Gastroesophageal sphincter (tissue), 4 donors: ENCODE data around the gene ERP44. TPM values are rescaled to one million over a fixed set of nuclear protein-coding genes. Genes with fewer than 3 reads are reported as not detected.
"Not testable (repeated sequence)": the region's sequence is repeated elsewhere in the genome, so short reads cannot be mapped to it uniquely, and the experiment has no call there.

Experiments
- ATAC-seq: fragments of 150-250 bp; one replicate; pipeline ENCODE4 v1.9.1; 2016; ENCODE audit warnings: mild to moderate bottlenecking, moderate library complexity
- H3K27ac ChIP-seq, 4 donors: fragments of 200-600 bp; sonication (generic) in 3 of 4; 1 replicate in 3 of 4; 2 replicates in 1 of 4; pipeline ENCODE4 v1.5.1; 2016 to 2019
- H3K27me3 ChIP-seq: fragments of 200-600 bp; sonication (generic); one replicate; pipeline ENCODE4 v1.5.1; 2019
- H3K36me3 ChIP-seq, 2 donors: fragments of 200-600 bp; sonication (generic); one replicate each; pipeline ENCODE4 v1.5.1; 2019; ENCODE audit warnings: control low read depth in 1 of 2
- H3K4me1 ChIP-seq, 3 donors: fragments of 200-600 bp; sonication (generic); 1 replicate in 2 of 3; 2 replicates in 1 of 3; pipeline ENCODE4 v1.5.1; 2016 to 2019; ENCODE audit warnings: control low read depth in 2 of 3
- H3K4me3 ChIP-seq, 2 donors: fragments of 200-600 bp; sonication (generic); one replicate each; pipeline ENCODE4 v1.5.1; 2019; ENCODE audit warnings: mild to moderate bottlenecking in 1 of 2, moderate library complexity in 1 of 2
- H3K9me3 ChIP-seq, 3 donors: fragments of 200-600 bp; sonication (generic); one replicate each; pipeline ENCODE4 v1.5.1; 2017 to 2019; ENCODE audit warnings: control low read depth in 2 of 3
- CTCF ChIP-seq, 4 experiments: fragments of 200-600 bp in 2 of 4; fragments of 450-650 bp in 2 of 4; sonication (generic) in 1 of 4; IDR thresholded peaks; one replicate each; pipeline ENCODE4 v1.5.1; 2017 to 2019; ENCODE audit warnings: antibody characterized with exemption in 4 of 4, mild to moderate bottlenecking in 2 of 4, moderate library complexity in 2 of 4
- EP300 ChIP-seq: sonication (generic); formaldehyde crosslinking; IDR thresholded peaks from one replicate; pipeline ENCODE4 v1.6.1; 2017; ENCODE audit warnings: antibody characterized with exemption, mild to moderate bottlenecking
- POLR2A ChIP-seq, 2 donors: fragments of 450-650 bp; IDR thresholded peaks; one replicate each; pipeline ENCODE4 v1.6.1; 2017; ENCODE audit warnings: antibody characterized with exemption in 2 of 2, mild to moderate bottlenecking in 2 of 2, moderate library complexity in 1 of 2
- POLR2AphosphoS5 ChIP-seq: sonication (generic); formaldehyde crosslinking; IDR thresholded peaks from one replicate; pipeline ENCODE4 v1.6.1; 2017; ENCODE audit warnings: antibody characterized with exemption
- WGBS, 2 donors: methylation state at CpG; one replicate each; pipeline ENCODE4 v1.1.5; 2018; ENCODE audit warnings: low coverage in 1 of 2; 5-methylcytosine and 5-hydroxymethylcytosine counted together
- total RNA-seq, 4 donors: library from RNA; depleted of rRNA; stranded (reverse); fragments of >200 nt; gene quantifications; one replicate each; pipeline ENCODE4 v1.1.0, GENCODE V29; 2016

ERP44 gene
- total RNA-seq, 4 donors from 2014 or later = 13.7 to 19.2 (median 13.8) TPM

GRCh38 chr9:100084734-100085133 lies 14.1 kb downstream of the ERP44 start:
- Histone ChIP-seq H3K36me3 (no peaks in the 10 kb centered on the region), H3K27me3 (no peaks in the 10 kb centered on the region), H3K4me1 (peaks cover 0 to 38% (median 4%) of the 10 kb centered on the region in 3 donors), H3K9me3 (no peaks in the 10 kb centered on the region), H3K27ac (no peak overlapping the region), H3K4me3 (no peak overlapping the region)
- ATAC-seq = no peak
- TF ChIP-seq POLR2AphosphoS5 = no peak
- no peak for TF ChIP-seq EP300
- no peak for TF ChIP-seq POLR2A (IDR thresholded peaks at IDR 0.05)
- no peak for TF ChIP-seq CTCF (IDR thresholded peaks at IDR 0.05)
- WGBS, 2 donors = 87 to 90% methylated on average over 5 of the region's 5 CpGs

GRCh38 chr9:100084128-100084453 lies 14.7 kb downstream of the ERP44 start:
- Histone ChIP-seq H3K4me3 (no peak overlapping the region), H3K9me3 (no peaks in the 10 kb centered on the region), H3K4me1 (peaks cover 0 to 37% (median 4%) of the 10 kb centered on the region in 3 donors), H3K27me3 (no peaks in the 10 kb centered on the region), H3K36me3 (no peaks in the 10 kb centered on the region), H3K27ac (no peak overlapping the region)
- no peak for ATAC-seq
- WGBS, 2 donors = 54 to 71% methylated on average over 1 of the region's 1 CpG
- no peak for TF ChIP-seq POLR2A (IDR thresholded peaks at IDR 0.05)
- TF ChIP-seq CTCF (IDR thresholded peaks at IDR 0.05) = no peak
- TF ChIP-seq POLR2AphosphoS5 = no peak
- no peak for TF ChIP-seq EP300

GRCh38 chr9:100083448-100084127 lies 15.2 kb downstream of the ERP44 start:
- Histone ChIP-seq H3K9me3 (no peaks in the 10 kb centered on the region), H3K4me3 (no peak overlapping the region), H3K4me1 (peaks cover 0 to 37% (median 4%) of the 10 kb centered on the region in 3 donors), H3K27ac (no peak overlapping the region), H3K36me3 (no peaks in the 10 kb centered on the region), H3K27me3 (no peaks in the 10 kb centered on the region)
- no peak for ATAC-seq
- WGBS, 2 donors = 74 to 83% methylated on average over 3 to 5 of the region's 5 CpGs
- no peak for TF ChIP-seq EP300
- no peak for TF ChIP-seq POLR2AphosphoS5
- TF ChIP-seq POLR2A (IDR thresholded peaks at IDR 0.05) = no peak
- no peak for TF ChIP-seq CTCF (IDR thresholded peaks at IDR 0.05)

DNA sequence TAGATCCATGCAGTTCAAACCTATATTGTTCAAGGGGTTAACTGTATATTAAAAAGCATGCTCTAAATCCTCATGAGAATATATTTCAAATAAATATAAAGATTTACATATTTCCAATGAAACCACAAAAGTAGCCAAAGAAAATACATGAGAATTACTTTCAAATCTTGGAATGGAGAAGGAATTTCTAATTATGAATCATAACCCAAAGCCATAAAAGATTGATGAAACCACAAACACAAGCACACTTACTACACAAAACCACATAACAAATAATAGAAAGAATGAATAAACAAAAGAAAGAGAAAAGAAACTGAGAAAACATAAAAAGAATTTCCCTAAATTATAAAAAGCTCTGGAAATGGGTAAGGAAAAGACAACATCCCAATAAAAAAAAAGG lies 16.0 kb downstream of the ERP44 start:
- peaks cover 0 to 37% (median 4%) of the 10 kb centered on the region in 3 donors for H3K4me1 ChIP-seq
- H3K9me3 ChIP-seq = no peaks in the 10 kb centered on the region
- no peaks in the 10 kb centered on the region for H3K27me3 ChIP-seq
- H3K4me3 ChIP-seq = no peak overlapping the region
- no peaks in the 10 kb centered on the region for H3K36me3 ChIP-seq
- H3K27ac ChIP-seq = no peak overlapping the region
- TF ChIP-seq CTCF (IDR thresholded peaks at IDR 0.05) (no peak), POLR2A (IDR thresholded peaks at IDR 0.05) (no peak), EP300 (no peak), POLR2AphosphoS5 (no peak)
- no peak for ATAC-seq

DNA sequence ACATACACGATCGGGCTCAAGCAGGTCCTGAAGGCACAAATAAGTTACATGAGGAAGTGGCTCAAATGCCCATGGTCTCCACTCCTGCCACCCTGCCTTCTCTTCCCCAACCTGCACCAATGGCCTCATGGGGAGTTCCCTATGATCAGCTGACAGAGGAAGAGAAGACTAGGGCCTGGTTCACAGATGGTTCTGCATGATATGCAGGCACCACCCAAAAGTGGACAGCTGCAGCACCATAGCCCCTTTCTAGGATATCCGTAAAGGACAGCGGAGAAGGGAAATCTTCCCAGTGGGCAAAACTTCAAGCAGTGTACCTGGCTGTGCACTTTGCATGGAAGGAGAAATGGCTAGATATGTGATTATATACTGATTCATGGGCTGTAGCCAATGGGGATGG lies 22.5 kb downstream of the ERP44 start:
- peaks cover 0 to 26% (median 5%) of the 10 kb centered on the region in 3 donors for H3K4me1 ChIP-seq
- 100% methylated on average over 3 of the region's 4 CpGs; no CpG with 5 or more reads in 1 of the 2 donors for WGBS, 2 donors
- not testable (repeated sequence) for ATAC-seq, H3K27ac ChIP-seq, H3K4me3 ChIP-seq, H3K27me3 ChIP-seq, H3K9me3 ChIP-seq, H3K36me3 ChIP-seq
